Natural killer cell (primary cell): Measurements from ENCODE around the gene KRT82. TPM values are rescaled to one million over a fixed set of nuclear protein-coding genes. Genes with fewer than 3 reads are reported as not detected.

Source experiments
- ATAC-seq, 3 donors: fragments of 150-1000 bp in 2 of 3; fragments of 200-7000 bp in 1 of 3; cut with Tn5 transposase; 1 replicate in 1 of 3; 2 replicates in 2 of 3; pipeline ENCODE4 v1.10.0; 2021; ENCODE audit warnings: mild to moderate bottlenecking in 2 of 3, moderate library complexity in 2 of 3
- DNase-seq, 2 donors: peaks; one replicate each; pipeline versions ENCODE4 v3.0.0 to v3.0.0-alpha.2; 2013 to 2021; ENCODE audit warnings: mixed read lengths in 1 of 2
- H3K27ac ChIP-seq: one replicate; pipeline ENCODE4 v1.5.1; 2013; ENCODE audit warnings: mild to moderate bottlenecking, low read length
- H3K27me3 ChIP-seq: one replicate; pipeline ENCODE4 v1.6.1; 2013; ENCODE audit warnings: low read length; ENCODE audit not compliant: control insufficient read depth, insufficient read depth
- H3K36me3 ChIP-seq: one replicate; pipeline ENCODE4 v1.6.1; 2013; ENCODE audit warnings: low read length; ENCODE audit not compliant: control insufficient read depth, insufficient read depth
- H3K4me1 ChIP-seq: one replicate; pipeline ENCODE4 v1.6.1; 2013; ENCODE audit warnings: low read length; ENCODE audit not compliant: control insufficient read depth, insufficient read depth
- H3K4me3 ChIP-seq: one replicate; pipeline ENCODE4 v1.5.1; 2013; ENCODE audit warnings: low read length
- H3K9me3 ChIP-seq: one replicate; pipeline ENCODE4 v1.6.1; 2013; ENCODE audit warnings: low read length; ENCODE audit not compliant: control insufficient read depth, insufficient read depth
- H3K27ac Mint-ChIP-seq, 2 donors: one replicate each; pipeline ENCODE4 v1.8.0; 2022; ENCODE audit warnings: mild to moderate bottlenecking in 2 of 2, mixed read lengths in 2 of 2, moderate library complexity in 1 of 2
- H3K27me3 Mint-ChIP-seq, 2 donors: one replicate each; pipeline ENCODE4 v1.8.0; 2022; ENCODE audit warnings: low read depth in 2 of 2, mixed read lengths in 2 of 2
- H3K36me3 Mint-ChIP-seq: one replicate; pipeline ENCODE4 v1.8.0; 2022; ENCODE audit warnings: mixed read lengths
- H3K4me1 Mint-ChIP-seq, 2 donors: one replicate each; pipeline ENCODE4 v1.8.0; 2022; ENCODE audit warnings: mixed read lengths in 2 of 2
- H3K4me3 Mint-ChIP-seq: one replicate; pipeline ENCODE4 v1.8.0; 2022; ENCODE audit warnings: mild to moderate bottlenecking, moderate library complexity, mixed read lengths
- H3K9me3 Mint-ChIP-seq, 2 donors: one replicate each; pipeline ENCODE4 v1.8.0; 2022; ENCODE audit warnings: mixed read lengths in 2 of 2
- WGBS: methylation state at CpG from one replicate; pipeline ENCODE4 v1.1.7; 2013; ENCODE audit warnings: missing lambda C conversion rate; ENCODE audit not compliant: insufficient coverage; 5-methylcytosine and 5-hydroxymethylcytosine counted together
- intact Hi-C: fragments of 100-400 bp; cut with micrococcal nuclease; formaldehyde crosslinking; loops from one replicate; pipeline ENCODE4 v1.14.2; 2022
- total RNA-seq, 4 donors: library from RNA; stranded (reverse); fragments of 120-200 nt in 1 of 4; gene quantifications; one replicate each; pipeline versions ENCODE4 v1.2.3 to v1.2.4, GENCODE V29; 2013 to 2022
- TF ChIP-seq, protein P1 (sequence below): fragments of 200-600 bp; IDR thresholded peaks from one replicate; pipeline ENCODE4 v1.8.0; 2022; ENCODE audit warnings: antibody characterized with exemption

KRT82 gene
- total RNA-seq, 3 donors from 2014 or later (not counting 1 experiment from before 2014, with no cell fraction given), result not detected

DNA sequence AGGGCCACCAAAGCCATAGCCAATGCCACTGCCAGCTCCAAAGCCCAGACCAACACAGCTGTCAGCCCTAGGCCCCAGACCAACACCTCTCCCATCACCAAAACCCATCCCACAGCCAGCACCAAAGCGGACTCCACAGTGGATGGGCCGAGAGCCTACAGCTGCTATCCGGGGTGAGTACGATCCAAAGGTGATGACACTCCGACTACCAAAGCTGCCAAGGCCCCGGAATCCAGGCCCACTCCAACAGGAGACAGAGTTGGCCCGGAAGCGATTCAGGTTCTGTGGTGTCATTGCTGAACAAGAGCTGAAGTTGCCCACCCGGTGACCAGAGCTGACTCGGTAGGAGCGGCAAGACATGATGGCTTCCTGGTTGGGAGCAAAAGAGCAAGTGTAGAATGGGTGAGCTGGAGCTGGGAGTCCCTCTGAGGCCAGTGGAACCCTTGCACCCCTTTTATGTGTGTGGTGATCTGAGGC is 20.9 kb downstream of the KRT82 start, which contains the start of gene KRT84:
KRT84 (minus strand) TSS at position 427 of the 477 bp plus-strand sequence; CDS start at position 360, 67 bp downstream.
- H3K36me3 ChIP-seq, result no peaks in the 10 kb centered on the region
- DNase-seq (no peak), ATAC-seq (no peak)
- TF ChIP-seq, protein P1, sequence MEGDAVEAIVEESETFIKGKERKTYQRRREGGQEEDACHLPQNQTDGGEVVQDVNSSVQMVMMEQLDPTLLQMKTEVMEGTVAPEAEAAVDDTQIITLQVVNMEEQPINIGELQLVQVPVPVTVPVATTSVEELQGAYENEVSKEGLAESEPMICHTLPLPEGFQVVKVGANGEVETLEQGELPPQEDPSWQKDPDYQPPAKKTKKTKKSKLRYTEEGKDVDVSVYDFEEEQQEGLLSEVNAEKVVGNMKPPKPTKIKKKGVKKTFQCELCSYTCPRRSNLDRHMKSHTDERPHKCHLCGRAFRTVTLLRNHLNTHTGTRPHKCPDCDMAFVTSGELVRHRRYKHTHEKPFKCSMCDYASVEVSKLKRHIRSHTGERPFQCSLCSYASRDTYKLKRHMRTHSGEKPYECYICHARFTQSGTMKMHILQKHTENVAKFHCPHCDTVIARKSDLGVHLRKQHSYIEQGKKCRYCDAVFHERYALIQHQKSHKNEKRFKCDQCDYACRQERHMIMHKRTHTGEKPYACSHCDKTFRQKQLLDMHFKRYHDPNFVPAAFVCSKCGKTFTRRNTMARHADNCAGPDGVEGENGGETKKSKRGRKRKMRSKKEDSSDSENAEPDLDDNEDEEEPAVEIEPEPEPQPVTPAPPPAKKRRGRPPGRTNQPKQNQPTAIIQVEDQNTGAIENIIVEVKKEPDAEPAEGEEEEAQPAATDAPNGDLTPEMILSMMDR, result no peak
- no peaks in the 10 kb centered on the region for H3K9me3 Mint-ChIP-seq
- H3K4me1 Mint-ChIP-seq, result peaks cover 8 to 9% of the 10 kb centered on the region in 2 donors
- intact Hi-C loops, result no loop called here
- no peaks in the 10 kb centered on the region for H3K27me3 ChIP-seq
- H3K4me3 Mint-ChIP-seq, result no peak within 1 kb of the TSS
- H3K36me3 Mint-ChIP-seq, result no peaks in the 10 kb centered on the region
- peaks cover 12% of the 10 kb centered on the region for H3K4me1 ChIP-seq
- WGBS, result 96% methylated on average over 11 of the region's 11 CpGs
- no peak within 1 kb of the TSS for H3K4me3 ChIP-seq
- peaks cover 0 to 13% of the 10 kb centered on the region in 2 donors for H3K27me3 Mint-ChIP-seq
- no peak within 1 kb of the TSS for H3K27ac ChIP-seq
- no peak within 1 kb of the TSS for H3K27ac Mint-ChIP-seq
- no peaks in the 10 kb centered on the region for H3K9me3 ChIP-seq

DNA sequence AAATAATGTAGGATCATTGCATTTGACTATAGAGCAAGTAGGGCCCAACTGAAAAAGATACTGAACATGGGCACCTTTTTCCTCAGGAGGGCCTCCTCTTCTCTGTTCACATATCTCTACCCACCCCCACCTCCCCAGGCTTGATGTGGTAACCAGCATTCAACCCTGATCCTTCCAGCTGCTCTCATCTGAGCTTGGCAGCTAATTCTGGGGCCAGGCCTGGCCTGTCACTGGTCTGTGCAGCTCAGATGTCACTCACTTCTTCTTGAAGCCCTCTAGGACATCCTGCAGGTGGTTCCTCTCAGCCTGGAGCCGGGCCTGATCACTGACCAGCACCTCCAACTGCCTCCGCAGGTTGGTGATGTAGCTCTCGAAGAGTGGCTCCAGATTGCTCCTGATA is 22.8 kb downstream of the KRT82 start:
- H3K9me3 ChIP-seq, result no peaks in the 10 kb centered on the region
- H3K27me3 Mint-ChIP-seq, result peaks cover 13% of the 10 kb centered on the region in 2 donors
- H3K4me3 ChIP-seq, result no peak overlapping the region
- peaks cover 8 to 9% of the 10 kb centered on the region in 2 donors for H3K4me1 Mint-ChIP-seq
- intact Hi-C loops, result no loop called here
- 86% methylated on average over 3 of the region's 3 CpGs for WGBS
- H3K27ac Mint-ChIP-seq, result no peak overlapping the region
- DNase-seq (no peak), ATAC-seq (no peak)
- H3K36me3 ChIP-seq, result no peaks in the 10 kb centered on the region
- TF ChIP-seq, protein P1, result no peak
- no peaks in the 10 kb centered on the region for H3K36me3 Mint-ChIP-seq
- H3K4me1 ChIP-seq, result peaks cover 12% of the 10 kb centered on the region
- H3K9me3 Mint-ChIP-seq, result no peaks in the 10 kb centered on the region
- H3K27me3 ChIP-seq, result no peaks in the 10 kb centered on the region
- no peak overlapping the region for H3K4me3 Mint-ChIP-seq
- H3K27ac ChIP-seq, result no peak overlapping the region

DNA sequence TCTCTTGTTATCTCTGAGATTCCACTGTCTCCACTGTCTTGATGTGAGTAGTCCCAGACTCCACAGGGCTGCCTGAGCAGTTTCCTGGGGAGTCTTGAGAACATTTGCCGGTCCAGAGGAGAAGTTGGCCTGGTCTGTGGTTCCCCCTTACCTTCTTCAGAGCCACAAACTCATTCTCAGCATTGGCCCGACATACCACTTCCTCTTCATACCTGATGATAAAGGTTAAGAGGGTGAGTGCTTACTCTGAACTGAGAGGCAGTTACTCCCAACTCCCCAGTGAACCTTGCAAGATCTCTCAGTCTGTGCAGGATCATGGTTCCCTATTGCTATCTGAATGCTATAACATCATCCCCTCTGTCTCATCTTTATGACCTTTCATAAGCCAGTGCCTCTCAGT is 23.3 kb downstream of the KRT82 start:
- no peaks in the 10 kb centered on the region for H3K27me3 ChIP-seq
- intact Hi-C loops, result no loop called here
- ATAC-seq, result no peak

More for the DNA sequence above, 23.3 kb downstream of the KRT82 start:
- Histone ChIP-seq H3K4me3 (no peak overlapping the region), H3K4me1 (peaks cover 12% of the 10 kb centered on the region), H3K9me3 (no peaks in the 10 kb centered on the region), H3K36me3 (no peaks in the 10 kb centered on the region), H3K27ac (no peak overlapping the region)
- 0% methylated on average over 1 of the region's 2 CpGs for WGBS
- Mint-ChIP-seq H3K4me3 (no peak overlapping the region), H3K4me1 (peaks cover 8 to 9% of the 10 kb centered on the region in 2 donors), H3K27ac (no peak overlapping the region), H3K36me3 (no peaks in the 10 kb centered on the region), H3K9me3 (no peaks in the 10 kb centered on the region), H3K27me3 (peaks cover 13% of the 10 kb centered on the region in 2 donors)
- peak in 1 of 2 donors; percentile 30 for DNase-seq
- TF ChIP-seq, protein P1, result no peak
